Activated CD8-positive, alpha-beta T cell treated with anti-CD3 and anti-CD28 coated beads for 36 hours (primary cell): ENCODE results near the gene BSDC1. TPM values are rescaled to one million over a fixed set of nuclear protein-coding genes. Genes with fewer than 3 reads are reported as not detected.

Experiments used
- ATAC-seq: fragments of 200-7000 bp; cut with Tn5 transposase; one replicate; pipeline ENCODE4 v1.10.0; 2021; ENCODE audit warnings: mild to moderate bottlenecking, moderate library complexity
- CTCF ChIA-PET: fragments of 350-600 bp; sonication (Branson Sonifier 250); formaldehyde crosslinking; loops from one replicate; lab custom pipeline; 2021; ENCODE audit warnings: antibody characterized with exemption; lab: Charles Lee
- POLR2A ChIA-PET: fragments of 350-600 bp; sonication (Branson Sonifier 250); formaldehyde crosslinking; loops from one replicate; lab custom pipeline; 2021; ENCODE audit warnings: antibody characterized with exemption; lab: Charles Lee
- DNase-seq: peaks from one replicate; pipeline ENCODE4 v3.0.0-alpha.2; 2020
- H3K27ac Mint-ChIP-seq: one replicate; pipeline ENCODE4 v1.8.0; 2021; ENCODE audit warnings: mild to moderate bottlenecking, mixed read lengths
- H3K27me3 Mint-ChIP-seq: one replicate; pipeline ENCODE4 v1.8.0; 2021; ENCODE audit warnings: mixed read lengths
- H3K36me3 Mint-ChIP-seq: one replicate; pipeline ENCODE4 v1.8.0; 2021; ENCODE audit warnings: low read depth, mixed read lengths
- H3K4me1 Mint-ChIP-seq: one replicate; pipeline ENCODE4 v1.8.0; 2021; ENCODE audit warnings: low read depth, mixed read lengths
- H3K4me3 Mint-ChIP-seq: one replicate; pipeline ENCODE4 v1.8.0; 2021; ENCODE audit warnings: mild to moderate bottlenecking, moderate library complexity, mixed read lengths
- H3K9me3 Mint-ChIP-seq: one replicate; pipeline ENCODE4 v1.8.0; 2021; ENCODE audit warnings: mixed read lengths
- intact Hi-C: fragments of 100-400 bp; cut with micrococcal nuclease; formaldehyde crosslinking; loops from one replicate; pipeline ENCODE4 v1.10.0; 2022
- total RNA-seq, 2 experiments: library from RNA; stranded (reverse); gene quantifications; one replicate each; pipeline ENCODE4 v1.2.3, GENCODE V29; 2021
- TF ChIP-seq, protein P1 (sequence below): fragments of 200-600 bp; IDR thresholded peaks from one replicate; pipeline ENCODE4 v1.8.0; 2022; ENCODE audit warnings: antibody characterized with exemption, mild to moderate bottlenecking

The BSDC1 gene
- total RNA-seq, 2 experiments from 2014 or later: 30.6 to 33.3 TPM

DNA sequence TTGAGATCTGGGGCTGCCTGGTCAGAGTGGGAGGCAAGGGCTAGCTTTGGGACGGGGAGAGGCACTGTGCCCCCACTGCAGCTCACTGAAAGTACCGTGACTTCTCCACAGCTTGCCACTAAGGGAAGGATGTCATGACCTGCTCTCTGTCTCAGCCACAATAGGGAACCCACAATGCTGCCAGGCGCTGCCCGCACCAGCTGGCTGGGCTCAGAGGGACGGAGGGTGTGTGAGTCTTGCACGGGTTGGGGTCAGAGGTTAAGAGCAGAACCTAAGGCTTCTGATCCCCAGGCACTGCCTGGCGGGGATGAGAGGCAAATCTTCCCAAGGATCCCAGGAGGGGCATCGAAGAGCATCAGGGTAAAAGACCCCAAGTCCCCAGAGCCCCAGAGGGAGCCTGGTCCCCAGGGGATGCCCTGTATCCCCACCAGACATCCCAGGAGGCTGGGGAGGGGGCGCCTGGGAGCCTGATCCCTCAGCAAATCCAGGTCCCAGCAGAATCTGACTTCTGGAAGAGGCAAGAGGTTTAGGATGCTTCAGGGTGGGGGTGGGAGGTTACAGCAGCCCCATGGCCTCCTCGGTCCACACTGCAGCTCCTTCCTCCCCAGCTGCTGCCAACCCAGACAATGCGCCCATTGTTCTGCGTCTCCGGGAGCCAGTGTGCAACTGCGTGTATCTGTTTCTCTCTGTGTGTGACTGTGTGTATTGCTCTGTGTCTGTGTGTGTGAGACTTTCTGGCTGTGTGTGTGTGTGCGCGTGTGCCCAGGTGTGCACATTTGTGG is 56.2 kb downstream of the BSDC1 start:
- intact Hi-C loops: no loop called here
- DNase-seq (peak; percentile 57), ATAC-seq (peak; percentile 13)
- Mint-ChIP-seq H3K4me1 (peaks cover 53% of the 10 kb centered on the region), H3K27me3 (no peaks in the 10 kb centered on the region), H3K4me3 (no peak overlapping the region), H3K27ac (no peak overlapping the region), H3K36me3 (peaks cover 7% of the 10 kb centered on the region), H3K9me3 (no peaks in the 10 kb centered on the region)
- ChIA-PET POLR2A (interaction anchor here (1.3 to 3.6 kb wide), 5 partner anchors 8 to 89 kb away, joined by 3 to 39 read pairs (median 19); partner anchors contain the start of gene BSDC1), CTCF (interaction anchor here (0.8 to 1.6 kb wide), 4 partner anchors 34 to 89 kb away, joined by 3 to 4 read pairs (median 4); partner anchors contain the start of gene BSDC1)
- TF ChIP-seq, protein P1, sequence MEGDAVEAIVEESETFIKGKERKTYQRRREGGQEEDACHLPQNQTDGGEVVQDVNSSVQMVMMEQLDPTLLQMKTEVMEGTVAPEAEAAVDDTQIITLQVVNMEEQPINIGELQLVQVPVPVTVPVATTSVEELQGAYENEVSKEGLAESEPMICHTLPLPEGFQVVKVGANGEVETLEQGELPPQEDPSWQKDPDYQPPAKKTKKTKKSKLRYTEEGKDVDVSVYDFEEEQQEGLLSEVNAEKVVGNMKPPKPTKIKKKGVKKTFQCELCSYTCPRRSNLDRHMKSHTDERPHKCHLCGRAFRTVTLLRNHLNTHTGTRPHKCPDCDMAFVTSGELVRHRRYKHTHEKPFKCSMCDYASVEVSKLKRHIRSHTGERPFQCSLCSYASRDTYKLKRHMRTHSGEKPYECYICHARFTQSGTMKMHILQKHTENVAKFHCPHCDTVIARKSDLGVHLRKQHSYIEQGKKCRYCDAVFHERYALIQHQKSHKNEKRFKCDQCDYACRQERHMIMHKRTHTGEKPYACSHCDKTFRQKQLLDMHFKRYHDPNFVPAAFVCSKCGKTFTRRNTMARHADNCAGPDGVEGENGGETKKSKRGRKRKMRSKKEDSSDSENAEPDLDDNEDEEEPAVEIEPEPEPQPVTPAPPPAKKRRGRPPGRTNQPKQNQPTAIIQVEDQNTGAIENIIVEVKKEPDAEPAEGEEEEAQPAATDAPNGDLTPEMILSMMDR: no peak

DNA sequence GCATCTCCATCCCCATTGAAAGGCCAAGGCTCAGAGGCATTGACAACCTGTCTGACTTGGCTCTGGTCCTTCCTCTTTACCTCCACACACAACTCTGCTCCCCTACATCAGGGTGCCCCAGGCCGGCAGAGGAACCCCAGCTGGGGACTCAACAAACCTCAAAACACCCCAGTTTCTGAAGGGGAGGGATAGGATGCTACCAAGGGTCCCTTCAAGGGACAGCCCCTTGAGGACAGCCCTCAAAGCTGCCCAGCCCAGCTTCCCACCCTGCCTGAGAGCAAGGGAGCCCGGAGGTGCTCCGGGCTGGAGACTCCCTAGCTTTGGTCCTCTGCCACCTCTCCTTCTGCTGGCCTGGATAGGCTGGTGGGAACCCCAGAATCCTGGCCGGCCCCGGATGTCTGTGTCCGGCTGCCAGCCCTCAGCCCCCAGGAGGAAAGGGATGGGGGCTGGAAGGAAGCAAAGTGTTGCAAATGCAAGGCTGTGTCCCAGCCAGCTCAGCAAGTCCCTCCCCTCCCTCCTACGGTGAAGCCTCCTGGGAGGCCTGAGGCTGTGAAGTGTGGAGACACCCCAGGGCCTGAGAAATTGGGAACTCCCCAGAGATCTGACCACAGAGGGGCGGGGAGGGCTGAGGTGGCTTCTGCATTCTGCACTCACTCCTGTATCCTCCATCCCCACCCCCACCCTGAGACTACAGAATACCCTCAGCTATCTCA is 57.1 kb downstream of the BSDC1 start:
- Mint-ChIP-seq H3K27me3 (no peaks in the 10 kb centered on the region), H3K4me1 (peaks cover 49% of the 10 kb centered on the region), H3K9me3 (no peaks in the 10 kb centered on the region), H3K36me3 (peaks cover 7% of the 10 kb centered on the region), H3K27ac (peak overlapping the region; percentile 49), H3K4me3 (peak overlapping the region; percentile 36)
- POLR2A ChIA-PET: interaction anchor here (1.0 to 3.6 kb wide), 11 partner anchors 9 to 114 kb away, joined by 3 to 39 read pairs (median 6); partner anchors contain the start of genes BSDC1, HDAC1 and LCK
- DNase-seq (peak; percentile 88), ATAC-seq (peak; percentile 70)
- CTCF ChIA-PET: interaction anchor here (0.8 to 2.7 kb wide), 7 partner anchors 17 to 122 kb away, joined by 3 to 17 read pairs (median 4); partner anchors contain the start of gene BSDC1
- TF ChIP-seq, protein P1: no peak
- intact Hi-C loops: no loop called here

DNA sequence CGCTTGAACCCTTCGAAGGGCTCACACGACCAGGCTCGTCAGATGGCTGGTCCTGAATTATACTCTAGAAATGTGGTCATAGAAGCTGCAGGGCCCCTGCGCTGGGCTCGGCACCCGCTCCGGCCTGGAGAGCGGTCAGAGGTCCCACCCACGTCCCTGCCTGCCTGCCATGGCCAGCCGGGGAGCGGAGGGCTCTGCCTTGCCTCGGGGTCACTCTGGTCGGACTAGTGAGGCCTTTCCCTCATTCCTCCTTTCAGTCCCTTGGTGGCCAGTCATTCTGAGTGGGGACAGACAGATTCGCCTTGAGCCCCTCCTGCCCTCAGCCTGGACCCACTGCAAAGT is 57.7 kb downstream of the BSDC1 start:
- Mint-ChIP-seq H3K4me1 (peaks cover 49% of the 10 kb centered on the region), H3K27ac (no peak overlapping the region), H3K36me3 (peaks cover 11% of the 10 kb centered on the region), H3K4me3 (peak overlapping the region; percentile 36), H3K9me3 (no peaks in the 10 kb centered on the region), H3K27me3 (no peaks in the 10 kb centered on the region)
- DNase-seq (no peak), ATAC-seq (no peak)
- POLR2A ChIA-PET: interaction anchor here (0.5 to 3.6 kb wide), 20 partner anchors 9 to 137 kb away, joined by 3 to 39 read pairs (median 6); partner anchors contain the start of genes BSDC1, HDAC1 and LCK
- TF ChIP-seq, protein P1: no peak
- intact Hi-C loops: no loop called here
- CTCF ChIA-PET: interaction anchor here (0.7 to 2.7 kb wide), 13 partner anchors 9 to 121 kb away, joined by 3 to 17 read pairs (median 4); no protein-coding TSS in a partner anchor

DNA sequence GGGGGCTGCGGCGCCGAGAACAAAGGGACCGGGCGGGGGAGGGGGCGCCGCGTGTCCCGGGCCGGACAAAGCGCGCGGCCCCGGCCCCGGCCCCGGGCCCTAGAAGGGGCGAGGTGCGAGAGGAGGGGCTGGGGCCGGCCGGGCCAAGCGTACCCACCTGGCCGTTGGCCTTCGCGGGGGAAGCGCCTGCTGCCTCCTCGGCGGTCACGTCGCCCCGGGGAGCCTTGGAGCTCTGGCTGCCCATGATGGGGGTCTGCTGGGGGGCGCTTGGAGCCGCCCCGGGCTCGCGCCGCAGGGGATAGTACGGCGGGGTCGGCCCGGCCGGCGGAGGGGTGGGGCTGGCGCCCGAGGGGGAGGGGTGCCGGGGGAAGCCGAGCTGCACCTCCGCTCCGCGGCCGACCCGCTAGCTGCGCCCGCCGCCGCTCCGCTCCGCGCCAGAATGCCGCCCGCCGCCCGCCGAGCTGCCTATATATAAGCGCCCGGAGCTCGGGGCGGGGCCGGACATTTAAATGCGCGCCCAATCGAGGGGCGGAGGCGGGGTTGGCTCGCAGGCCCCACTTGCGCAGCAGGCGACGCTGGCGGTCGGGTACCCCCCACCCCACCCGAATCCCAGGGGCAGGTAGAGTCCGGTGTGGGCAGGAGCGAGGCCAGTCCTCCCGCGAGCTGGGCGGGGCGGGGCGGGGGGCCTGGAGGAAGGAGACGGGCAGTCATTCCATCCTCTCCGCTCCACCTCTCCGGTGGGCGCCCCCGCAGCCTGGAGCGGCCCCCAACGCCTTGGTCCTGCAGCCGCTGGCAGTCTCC is 58.3 kb downstream of the BSDC1 start, which contains the start of gene MARCKSL1:
TSS of gene MARCKSL1 (minus strand) at position 444 of the 801 bp plus-strand sequence. CDS start at position 244, 200 bp downstream.
- Mint-ChIP-seq H3K9me3 (no peaks in the 10 kb centered on the region), H3K4me3 (peak within 1 kb of the TSS; percentile 81), H3K27me3 (no peaks in the 10 kb centered on the region), H3K36me3 (peaks cover 14% of the 10 kb centered on the region), H3K27ac (peak within 1 kb of the TSS; percentile 72), H3K4me1 (peaks cover 49% of the 10 kb centered on the region)
- intact Hi-C loops: no loop called here
- ChIA-PET POLR2A (interaction anchor here (0.5 to 3.6 kb wide), 23 partner anchors 10 to 136 kb away, joined by 3 to 39 read pairs (median 5); partner anchors contain the start of genes BSDC1, HDAC1 and LCK), CTCF (interaction anchor here (0.7 to 2.7 kb wide), 14 partner anchors 10 to 120 kb away, joined by 3 to 17 read pairs (median 4); partner anchors contain the start of gene LCK)
- peak; percentile 55 for ATAC-seq
- peak; percentile 85 for DNase-seq
- TF ChIP-seq, protein P1: no peak
